Bronchial epithelial cell (primary cell): ENCODE measurements around the gene CACFD1. TPM values are rescaled to one million over a fixed set of nuclear protein-coding genes. Genes with fewer than 3 reads are reported as not detected.

Experiments
- DNase-seq: peaks from one replicate; pipeline ENCODE4 v3.0.0-alpha.2; 2010; ENCODE audit warnings: low read depth
- FAIRE-seq: peaks from 2 replicates; lab custom pipeline; 2011; peaks lifted over from hg19 to GRCh38; lab: Jason Lieb, UNC
- H3K27me3 ChIP-seq: 2 replicates; pipeline ENCODE4 v1.5.1; 2011; ENCODE audit warnings: low read length; ENCODE audit not compliant: control insufficient read depth, insufficient read depth
- H3K36me3 ChIP-seq: 2 replicates; pipeline ENCODE4 v1.5.1; 2011; ENCODE audit warnings: low read length; ENCODE audit not compliant: control insufficient read depth, insufficient read depth
- H3K4me3 ChIP-seq: 2 replicates; pipeline ENCODE4 v1.5.1; 2011; ENCODE audit warnings: mild to moderate bottlenecking, low read depth, low read length, control low read depth
- CTCF ChIP-seq: IDR thresholded peaks from 2 replicates; pipeline ENCODE4 v1.5.1; 2011; ENCODE audit warnings: mild to moderate bottlenecking, moderate library complexity, low read length, control low read depth, inconsistent platforms; ENCODE audit not compliant: insufficient read depth, severe bottlenecking
- total RNA-seq: library from RNA; depleted of rRNA; stranded (reverse); fragments of >200 nt; gene quantifications from 2 replicates; pipeline ENCODE4 v1.2.1, GENCODE V29; 2014

CACFD1 gene
- total RNA-seq, 1 donor from 2014 or later, result 5.5 TPM

GRCh38 chr9:133436681-133437080 is 23.1 kb upstream of the CACFD1 start:
- DNase-seq (no peak), FAIRE-seq (no peak)
- no peak overlapping the region for H3K4me3 ChIP-seq
- no peaks in the 10 kb centered on the region for H3K27me3 ChIP-seq
- H3K36me3 ChIP-seq, result no peaks in the 10 kb centered on the region
- TF ChIP-seq CTCF, result no peak

GRCh38 chr9:133437753-133438531 is 21.8 kb upstream of the CACFD1 start:
- FAIRE-seq (no peak), DNase-seq (no peak)
- no peak overlapping the region for H3K4me3 ChIP-seq
- TF ChIP-seq CTCF, result no peak
- no peaks in the 10 kb centered on the region for H3K36me3 ChIP-seq
- H3K27me3 ChIP-seq, result no peaks in the 10 kb centered on the region

GRCh38 chr9:133439337-133439736 is 20.4 kb upstream of the CACFD1 start:
- no peak for TF ChIP-seq CTCF
- Histone ChIP-seq H3K4me3 (no peak overlapping the region), H3K36me3 (no peaks in the 10 kb centered on the region), H3K27me3 (no peaks in the 10 kb centered on the region)
- DNase-seq (no peak), FAIRE-seq (peak; percentile 55)

GRCh38 chr9:133440874-133441273 is 18.9 kb upstream of the CACFD1 start:
- FAIRE-seq, result no peak
- no peak for DNase-seq
- peaks cover 3% of the 10 kb centered on the region for H3K27me3 ChIP-seq
- no peaks in the 10 kb centered on the region for H3K36me3 ChIP-seq
- H3K4me3 ChIP-seq, result no peak overlapping the region
- no peak for TF ChIP-seq CTCF

- no peak for DNase-seq
- peaks cover 3% of the 10 kb centered on the region for H3K27me3 ChIP-seq
- H3K4me3 ChIP-seq, result no peak overlapping the region
- TF ChIP-seq CTCF, result no peak
- no peak for FAIRE-seq
- no peaks in the 10 kb centered on the region for H3K36me3 ChIP-seq
Measured at GRCh38 chr9:133441571-133441970, 18.2 kb upstream of the CACFD1 start.

GRCh38 chr9:133443248-133443647 is 16.5 kb upstream of the CACFD1 start:
- H3K4me3 ChIP-seq, result no peak overlapping the region
- FAIRE-seq (no peak), DNase-seq (no peak)
- peaks cover 3% of the 10 kb centered on the region for H3K27me3 ChIP-seq
- no peak for TF ChIP-seq CTCF
- no peaks in the 10 kb centered on the region for H3K36me3 ChIP-seq
